HG02840 (cell line): ENCODE results near the gene ZNF93.
"Not testable (repeated sequence)": the region's sequence is repeated elsewhere in the genome, so short reads cannot be mapped to it uniquely, and the experiment has no call there.

ENCODE experiments used
- ATAC-seq: cut with Tn5 transposase; IDR thresholded peaks from one replicate; pipeline ENCODE4 v1.9.1; 2021; ENCODE audit warnings: mild to moderate bottlenecking, moderate library complexity, moderate number of reproducible peaks; ENCODE audit not compliant: unreplicated experiment, low FRiP score

Gene ZNF93

GRCh38 chr19:19900729-19901444, at the start of gene ZNF93:
Gene ZNF93 (plus strand): TSS chr19:19900946. CDS start chr19:19901089, 143 bp downstream.
- ATAC-seq: peak; percentile 92

GRCh38 chr19:19851740-19852139, 49.0 kb upstream of the ZNF93 start:
- not testable (repeated sequence) for ATAC-seq

DNA sequence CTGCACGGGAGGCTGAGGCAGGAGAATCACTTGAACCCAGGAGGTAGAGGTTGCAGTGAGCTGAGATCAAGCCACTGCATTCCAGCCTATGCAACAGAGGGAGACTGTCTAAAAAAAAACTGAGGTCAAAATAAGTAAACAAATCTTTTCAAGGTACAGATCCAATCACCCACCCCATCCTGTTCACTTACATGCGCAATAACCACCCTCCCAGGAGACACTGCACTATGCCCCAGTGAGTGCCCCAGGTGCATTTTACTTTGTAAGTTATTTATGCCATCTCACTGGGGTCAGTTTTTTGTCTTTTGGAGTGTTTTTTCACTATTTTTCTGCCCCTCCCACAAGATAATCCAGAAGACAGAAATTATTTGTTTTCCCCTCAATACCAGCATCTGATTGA, 42.0 kb upstream of the ZNF93 start:
- ATAC-seq: no peak

DNA sequence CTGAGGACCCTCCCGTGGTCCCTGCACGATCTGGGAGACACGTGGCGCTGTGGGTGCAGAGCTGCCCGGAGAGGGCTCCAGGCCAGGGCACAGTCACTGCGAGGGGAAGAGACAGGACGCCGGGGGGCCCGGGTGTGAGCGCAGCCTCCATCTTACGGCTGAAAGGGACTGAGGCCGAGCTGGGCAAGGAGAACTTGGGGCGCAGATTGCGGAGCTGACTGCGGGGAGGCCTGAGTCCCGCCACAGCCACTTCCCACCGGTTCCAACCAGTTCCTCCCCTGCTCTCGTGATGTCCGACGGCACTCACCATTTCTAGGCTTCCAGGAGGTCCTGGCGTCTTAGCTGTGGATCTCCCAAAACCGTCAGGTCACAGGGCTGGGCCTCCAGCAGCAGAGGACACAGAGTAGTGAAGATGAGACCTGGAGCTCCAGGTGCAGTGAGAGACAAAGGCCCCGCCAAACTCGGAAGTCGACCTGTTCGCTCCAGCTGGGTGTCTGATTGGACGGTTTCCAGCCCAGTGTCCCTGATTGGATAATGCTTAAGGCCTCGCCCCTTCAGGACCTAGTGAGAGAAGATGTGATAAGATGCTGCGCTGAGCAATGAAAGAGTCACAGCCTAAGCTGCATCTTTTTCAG, 39.9 kb upstream of the ZNF93 start:
- no peak for ATAC-seq

DNA sequence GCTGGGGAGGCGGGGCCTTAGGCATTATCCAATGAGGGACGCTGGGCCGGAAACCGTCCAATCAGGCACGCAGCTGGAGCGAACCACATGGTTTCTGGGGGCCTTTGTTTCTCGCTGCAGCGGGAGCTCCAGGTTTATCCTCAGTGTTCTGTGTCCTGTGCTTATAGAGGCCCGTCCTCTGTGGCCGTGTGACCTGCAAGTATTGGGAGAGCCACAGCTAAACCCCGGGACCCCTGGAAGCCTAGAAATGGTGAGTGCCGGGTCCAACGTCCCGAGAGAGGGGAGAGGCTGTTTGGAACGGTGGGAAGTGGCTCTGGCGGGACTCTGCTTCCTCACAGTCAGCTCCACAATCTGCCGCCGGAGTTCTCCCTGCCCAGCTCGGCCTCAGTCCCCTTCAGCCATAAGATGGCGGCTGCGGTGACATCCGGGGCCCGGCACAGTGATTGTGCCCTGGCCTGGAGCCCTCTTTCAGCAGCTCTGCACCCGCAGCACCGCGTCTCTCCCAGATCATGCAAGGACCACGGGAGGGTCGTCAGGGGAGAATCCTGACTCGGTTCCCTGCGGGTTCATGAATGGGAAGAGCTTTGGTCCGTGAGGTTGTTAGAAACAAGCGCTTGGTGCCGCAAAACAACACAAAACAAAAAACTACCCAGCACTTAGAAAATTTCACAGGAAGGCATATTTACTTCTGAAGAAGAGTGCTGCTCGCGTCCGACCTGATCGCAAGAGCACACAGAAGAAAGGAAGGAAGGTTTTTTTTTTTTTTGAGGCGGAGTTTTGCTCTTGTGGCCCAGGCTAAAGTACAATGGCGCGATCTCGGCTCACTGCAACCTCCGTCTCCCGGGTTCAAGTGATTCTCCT, 34.8 kb upstream of the ZNF93 start, which contains the start of gene ZNF253:
Gene ZNF253, plus strand, starts transcription at position 133 of the 861 bp plus-strand sequence. Its CDS starts 115 bp downstream, at position 248.
- ATAC-seq: peak; percentile 97

DNA sequence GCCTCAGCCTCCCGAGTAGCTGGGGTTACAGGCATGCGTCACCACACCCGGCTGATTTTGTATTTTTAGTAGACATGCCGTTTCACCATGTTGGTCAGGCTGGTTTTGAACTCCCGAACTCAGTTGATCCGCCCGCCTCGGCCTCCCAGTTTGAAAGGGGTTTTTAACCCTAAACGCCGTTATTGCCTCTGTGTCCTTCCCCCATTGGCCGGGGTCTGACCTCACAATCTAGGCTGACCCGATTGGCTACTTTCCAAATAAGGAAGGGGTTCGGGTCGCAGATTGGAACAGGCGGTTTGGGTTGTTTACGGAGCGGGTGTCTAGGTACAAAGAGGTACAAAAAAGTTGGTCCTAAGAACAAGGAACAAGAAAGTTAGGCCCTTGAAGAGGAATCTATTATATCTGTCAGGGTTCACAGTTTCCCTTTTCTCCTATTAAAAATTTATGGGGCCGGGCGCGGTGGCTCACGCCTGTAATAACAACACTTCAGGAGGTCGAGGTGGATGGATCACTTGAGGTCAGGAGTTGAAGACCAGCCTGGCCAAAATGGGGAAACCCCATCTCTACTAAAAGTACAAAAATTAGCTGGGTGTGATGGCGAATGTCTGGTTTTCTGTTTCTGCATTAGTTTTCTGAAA, 34.0 kb upstream of the ZNF93 start:
- no peak for ATAC-seq

GRCh38 chr19:19870086-19870485, 30.7 kb upstream of the ZNF93 start:
- not testable (repeated sequence) for ATAC-seq

- no peak for ATAC-seq
Measured at GRCh38 chr19:19871932-19872331, 28.8 kb upstream of the ZNF93 start.

DNA sequence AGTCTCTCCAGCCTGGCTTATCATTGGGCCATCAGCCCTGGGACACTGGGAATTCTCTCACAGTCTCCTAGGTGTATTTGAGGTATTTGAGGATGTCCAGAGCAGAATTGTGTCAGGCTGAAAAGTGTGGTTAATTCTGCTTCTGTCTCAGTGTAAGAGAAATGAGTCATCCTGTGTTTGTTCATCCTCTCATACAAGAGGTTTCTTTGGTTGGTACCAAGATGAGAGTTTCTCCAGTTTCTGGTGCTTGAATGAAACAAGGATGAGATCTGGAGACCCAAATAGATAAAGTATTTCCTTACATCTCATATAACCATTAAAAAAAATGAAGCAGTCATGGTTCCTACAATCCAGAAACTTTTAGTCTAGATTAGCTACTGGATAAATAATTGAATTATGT, 27.4 kb upstream of the ZNF93 start:
- ATAC-seq: no peak

DNA sequence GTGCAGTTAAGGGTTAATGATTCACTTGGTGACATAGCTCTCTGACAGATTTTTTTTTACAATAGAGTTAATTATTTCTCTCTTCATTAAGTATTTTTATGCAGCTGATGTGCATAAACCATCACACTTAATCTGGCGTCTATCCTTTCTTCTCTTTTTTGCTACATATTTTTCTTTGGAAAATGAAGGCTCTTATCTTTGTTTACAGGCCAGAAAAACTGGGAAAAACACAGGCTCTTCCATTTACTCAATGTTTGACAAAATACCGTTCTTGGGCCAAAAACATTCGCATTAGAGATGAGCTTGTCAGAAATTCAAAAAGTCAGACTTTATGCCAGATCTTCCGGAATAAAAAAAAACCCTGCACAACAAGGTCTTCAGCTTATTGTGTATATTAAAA, 23.0 kb upstream of the ZNF93 start:
- ATAC-seq: no peak

- no peak for ATAC-seq
Measured at GRCh38 chr19:19884583-19884982, 16.2 kb upstream of the ZNF93 start.

GRCh38 chr19:19892055-19892941, 8.4 kb upstream of the ZNF93 start:
- ATAC-seq: not testable (repeated sequence)

DNA sequence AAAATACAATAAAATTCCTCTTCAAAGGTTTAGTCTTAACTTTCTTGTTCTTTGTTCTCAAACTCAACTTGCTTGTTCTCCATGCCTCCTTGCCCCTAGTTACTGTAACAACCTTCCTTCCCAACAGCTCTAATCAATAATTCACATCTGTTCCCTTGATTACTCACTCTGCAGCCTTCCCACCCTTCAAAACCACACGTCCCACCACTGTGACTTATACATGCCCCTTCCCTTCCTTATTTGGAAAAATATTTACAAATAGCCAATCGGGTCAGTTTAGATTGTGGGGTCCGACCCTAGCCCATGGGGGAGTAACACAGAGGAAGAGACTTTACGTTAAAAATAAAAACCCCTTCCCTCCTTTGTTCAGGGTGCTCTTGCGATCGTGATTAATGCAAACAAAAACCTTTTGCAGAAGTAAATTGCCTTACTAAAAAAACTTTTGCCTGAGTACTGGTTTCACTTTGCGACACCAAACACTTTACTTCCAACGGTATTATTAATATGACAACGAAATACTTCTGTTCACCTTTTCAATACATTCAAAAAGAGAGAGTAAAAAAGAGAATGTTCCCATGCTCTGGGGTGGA, 512 bp upstream of the ZNF93 start:
- ATAC-seq: no peak

DNA sequence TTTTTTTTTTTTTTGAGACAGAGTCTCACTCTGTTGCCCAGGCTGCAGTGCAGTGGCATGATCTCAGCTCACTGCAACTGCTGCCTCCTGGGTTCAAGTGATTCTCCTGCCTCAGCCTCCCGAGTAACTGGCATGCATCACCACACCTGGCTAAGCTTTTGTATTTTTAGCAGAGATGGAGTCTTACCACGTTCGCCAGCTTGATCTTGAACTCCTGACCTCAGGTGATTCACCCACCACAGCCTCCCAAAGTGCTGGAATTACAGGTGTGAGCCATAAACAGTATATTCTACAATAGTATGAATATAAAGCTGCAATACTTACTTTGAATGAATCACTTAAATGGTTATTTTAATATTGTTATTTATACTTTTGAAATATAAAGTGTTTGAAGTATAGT, 6.8 kb downstream of the ZNF93 start:
- ATAC-seq: not testable (repeated sequence)

DNA sequence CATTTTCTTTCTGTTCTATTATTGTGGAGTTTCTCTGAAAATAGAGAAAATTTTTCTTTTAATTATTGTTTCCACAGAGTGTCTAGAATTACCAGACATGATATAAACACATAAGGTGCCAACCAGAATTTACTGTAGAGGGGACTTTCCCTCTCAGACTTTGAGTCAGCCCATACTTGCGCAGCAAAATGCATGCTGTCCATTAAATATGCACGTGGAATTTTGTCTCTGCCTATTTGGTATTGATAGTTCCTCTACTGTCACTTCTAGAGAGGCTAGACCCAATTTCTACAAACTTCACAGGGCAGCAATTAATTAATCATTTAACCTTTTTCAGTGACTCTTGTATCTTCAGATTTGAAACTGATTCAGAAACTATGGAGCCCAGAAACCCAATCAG, 8.9 kb downstream of the ZNF93 start:
- no peak for ATAC-seq

GRCh38 chr19:19911150-19911549, 10.4 kb downstream of the ZNF93 start:
- no peak for ATAC-seq

GRCh38 chr19:19914596-19914995, 13.8 kb downstream of the ZNF93 start:
- no peak for ATAC-seq

- not testable (repeated sequence) for ATAC-seq
Measured at GRCh38 chr19:19930417-19930816, 29.7 kb downstream of the ZNF93 start.
